ENCODE measurements around the gene HGFAC. TPM values are rescaled to one million over a fixed set of nuclear protein-coding genes. Genes with fewer than 3 reads are reported as not detected.

HGFAC gene
- total RNA-seq, 1 experiment from 2014 or later: 0.37 TPM

DNA sequence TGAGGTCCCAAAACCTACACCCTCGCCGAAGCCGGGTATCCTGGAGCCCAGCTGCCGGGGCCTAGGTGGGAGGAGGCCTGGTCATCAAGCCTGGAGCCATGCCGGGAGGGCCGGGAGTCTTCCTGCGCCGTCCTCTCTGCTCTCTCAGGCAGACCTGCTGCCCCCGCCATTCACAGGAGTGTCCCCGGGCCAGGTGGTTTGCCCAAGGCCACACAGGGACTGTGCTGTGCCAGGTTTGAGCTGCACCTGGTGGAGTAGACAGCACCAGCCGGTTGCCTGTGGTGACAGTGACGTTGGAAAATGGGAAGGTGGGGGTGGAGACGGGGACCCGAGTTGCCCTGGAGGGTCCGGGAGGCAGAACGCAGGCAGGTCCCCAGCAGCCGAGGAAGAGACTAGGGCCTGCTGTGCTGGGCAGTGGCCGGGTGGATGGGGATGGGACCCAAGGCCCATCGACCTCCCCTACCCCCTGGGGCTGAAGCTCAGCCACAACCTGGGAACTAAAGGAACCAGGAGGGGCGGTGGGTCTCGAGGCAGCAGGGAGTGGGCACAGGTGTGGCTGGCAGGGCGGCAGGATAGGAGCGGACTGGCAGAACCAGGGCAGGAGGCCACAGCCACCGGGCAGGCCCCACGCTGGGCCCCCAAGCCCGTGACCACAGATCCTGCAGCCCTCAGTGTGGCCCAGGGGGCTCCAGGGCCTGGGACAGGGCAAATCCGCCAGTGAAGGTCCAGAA is 30.8 kb downstream of the HGFAC start:
- H3K56ac ChIP-seq (ENCODE audit: insufficient read length, low read depth, low read length): no peak overlapping the region

More for the DNA sequence above, 30.8 kb downstream of the HGFAC start:
- H3K79me1 ChIP-seq (ENCODE audit: insufficient read depth, low read depth, low read length, poor library complexity, severe bottlenecking): no peaks in the 10 kb centered on the region
- H3K23me2 ChIP-seq (ENCODE audit: insufficient read length, low read depth, low read length, poor library complexity, severe bottlenecking): no peaks in the 10 kb centered on the region
- H2BK20ac ChIP-seq (ENCODE audit: low read depth, low read length, poor library complexity, severe bottlenecking): no peak overlapping the region
- WGBS (ENCODE audit: extremely low coverage, insufficient read length, low lambda C conversion rate): no CpG with 5 or more reads among the region's 27 CpGs
- H2BK15ac ChIP-seq (ENCODE audit: low read depth, low read length): no peak overlapping the region
- no peak overlapping the region for H3K23ac ChIP-seq (ENCODE audit: insufficient read length, low read depth, low read length)
- no peak overlapping the region for H3K9ac ChIP-seq (ENCODE audit: extremely low read depth, insufficient read length, low read length)
- H4K8ac ChIP-seq (replicated peaks; ENCODE audit: insufficient read length, low read depth, low read length): no peak overlapping the region
- H3K18ac ChIP-seq (ENCODE audit: insufficient read length, low read depth, low read length): no peak overlapping the region
- no peaks in the 10 kb centered on the region for H3K4me1 ChIP-seq (ENCODE audit: insufficient read depth, low read length)
- no peaks in the 10 kb centered on the region for H4K20me1 ChIP-seq (ENCODE audit: control insufficient read depth, insufficient read depth, insufficient read length)
- H3K14ac ChIP-seq (ENCODE audit: insufficient read depth, low read length): no peak overlapping the region
- H3T11ph ChIP-seq (ENCODE audit: low read length): no peak overlapping the region
- H2BK12ac ChIP-seq (ENCODE audit: insufficient read length, low read depth, low read length): no peak overlapping the region
- TF ChIP-seq, protein P1, sequence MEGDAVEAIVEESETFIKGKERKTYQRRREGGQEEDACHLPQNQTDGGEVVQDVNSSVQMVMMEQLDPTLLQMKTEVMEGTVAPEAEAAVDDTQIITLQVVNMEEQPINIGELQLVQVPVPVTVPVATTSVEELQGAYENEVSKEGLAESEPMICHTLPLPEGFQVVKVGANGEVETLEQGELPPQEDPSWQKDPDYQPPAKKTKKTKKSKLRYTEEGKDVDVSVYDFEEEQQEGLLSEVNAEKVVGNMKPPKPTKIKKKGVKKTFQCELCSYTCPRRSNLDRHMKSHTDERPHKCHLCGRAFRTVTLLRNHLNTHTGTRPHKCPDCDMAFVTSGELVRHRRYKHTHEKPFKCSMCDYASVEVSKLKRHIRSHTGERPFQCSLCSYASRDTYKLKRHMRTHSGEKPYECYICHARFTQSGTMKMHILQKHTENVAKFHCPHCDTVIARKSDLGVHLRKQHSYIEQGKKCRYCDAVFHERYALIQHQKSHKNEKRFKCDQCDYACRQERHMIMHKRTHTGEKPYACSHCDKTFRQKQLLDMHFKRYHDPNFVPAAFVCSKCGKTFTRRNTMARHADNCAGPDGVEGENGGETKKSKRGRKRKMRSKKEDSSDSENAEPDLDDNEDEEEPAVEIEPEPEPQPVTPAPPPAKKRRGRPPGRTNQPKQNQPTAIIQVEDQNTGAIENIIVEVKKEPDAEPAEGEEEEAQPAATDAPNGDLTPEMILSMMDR (conservative IDR thresholded peaks at IDR 0.05): no peak
- no peaks in the 10 kb centered on the region for H3K9me3 ChIP-seq (ENCODE audit: control insufficient read depth, low read depth, low read length)
- H3K4ac ChIP-seq (ENCODE audit: low read depth, low read length): no peak overlapping the region
- DNase-seq: no peak
- no peak overlapping the region for H2BK5ac ChIP-seq (ENCODE audit: insufficient read length, low read length)
- peaks cover 76% of the 10 kb centered on the region for H3K27me3 Mint-ChIP-seq (ENCODE audit: low read depth)
- H3K4me1 Mint-ChIP-seq: peaks cover 0 to 3% of the 10 kb centered on the region in 2 experiments; a peak in 1 of 4 replicates
- H2BK120ac ChIP-seq (ENCODE audit: low read depth, low read length, poor library complexity, severe bottlenecking): no peak overlapping the region
- no peak overlapping the region for H4K5ac ChIP-seq (ENCODE audit: insufficient read length, low read depth, low read length)
- H3K36me3 Mint-ChIP-seq (ENCODE audit: insufficient read depth in 1 of 3, low read depth in 3 of 3): no peaks in the 10 kb centered on the region
- H3K4me2 ChIP-seq (ENCODE audit: insufficient read depth, insufficient read length, low read length): no peak overlapping the region
- no peak overlapping the region for H2AFZ ChIP-seq (ENCODE audit: low read length)
- no peaks in the 10 kb centered on the region for H3K79me2 ChIP-seq (ENCODE audit: insufficient read depth, low read length)
- peaks cover 3% of the 10 kb centered on the region; the same call in 1 of the 2 replicates for H3K27me3 ChIP-seq (ENCODE audit: insufficient read depth, low read length)
- H3K27ac ChIP-seq (ENCODE audit: insufficient read length, low read depth, low read length): no peak overlapping the region
- no peaks in the 10 kb centered on the region for H3K9me3 Mint-ChIP-seq
- no peak overlapping the region for H2AK5ac ChIP-seq (ENCODE audit: insufficient read length, low read length)
- H3K27ac Mint-ChIP-seq: no peak overlapping the region
- H4K91ac ChIP-seq (ENCODE audit: insufficient read length, low read depth, low read length): no peak overlapping the region
- H3K4me3 Mint-ChIP-seq: no peak overlapping the region

Data from H9 (cell line).